Astrocyte (in vitro differentiated cells and primary cell): Measurements from ENCODE around the gene TEAD1.

Experiments
- EZH2 ChIP-seq: IDR thresholded peaks from 2 replicates; pipeline ENCODE4 v1.6.1; 2012; ENCODE audit warnings: mild to moderate bottlenecking, low read length, inconsistent platforms; ENCODE audit not compliant: insufficient read depth
- TF ChIP-seq, protein P1 (sequence below): IDR thresholded peaks from 2 replicates; pipeline ENCODE4 v1.5.1; 2011; ENCODE audit warnings: low read depth, mild to moderate bottlenecking, inconsistent platforms, low read length, moderate library complexity; ENCODE audit not compliant: insufficient read depth

DNA sequence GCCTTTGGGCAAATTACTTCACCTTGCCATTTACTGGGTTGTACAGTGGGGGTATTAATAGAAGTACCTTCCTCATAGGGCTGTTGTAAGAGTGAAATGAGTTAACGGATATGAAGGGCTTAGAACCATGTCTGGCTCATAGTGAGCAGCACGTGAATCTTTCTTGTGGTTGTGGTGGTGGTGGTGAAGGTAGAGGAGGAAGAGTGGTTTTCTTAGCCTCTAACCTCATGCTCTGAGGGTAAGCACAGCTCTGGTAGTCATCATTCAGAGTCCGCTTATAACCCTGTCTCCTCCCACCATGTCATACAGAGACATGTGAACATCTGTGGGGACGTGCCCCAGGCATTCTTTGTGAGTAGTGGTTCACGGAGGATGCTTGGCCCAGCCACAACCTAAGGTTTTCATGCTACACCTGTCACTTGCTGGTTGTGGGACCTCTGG, 43.6 kb downstream of the TEAD1 start:
- TF ChIP-seq, protein P1, sequence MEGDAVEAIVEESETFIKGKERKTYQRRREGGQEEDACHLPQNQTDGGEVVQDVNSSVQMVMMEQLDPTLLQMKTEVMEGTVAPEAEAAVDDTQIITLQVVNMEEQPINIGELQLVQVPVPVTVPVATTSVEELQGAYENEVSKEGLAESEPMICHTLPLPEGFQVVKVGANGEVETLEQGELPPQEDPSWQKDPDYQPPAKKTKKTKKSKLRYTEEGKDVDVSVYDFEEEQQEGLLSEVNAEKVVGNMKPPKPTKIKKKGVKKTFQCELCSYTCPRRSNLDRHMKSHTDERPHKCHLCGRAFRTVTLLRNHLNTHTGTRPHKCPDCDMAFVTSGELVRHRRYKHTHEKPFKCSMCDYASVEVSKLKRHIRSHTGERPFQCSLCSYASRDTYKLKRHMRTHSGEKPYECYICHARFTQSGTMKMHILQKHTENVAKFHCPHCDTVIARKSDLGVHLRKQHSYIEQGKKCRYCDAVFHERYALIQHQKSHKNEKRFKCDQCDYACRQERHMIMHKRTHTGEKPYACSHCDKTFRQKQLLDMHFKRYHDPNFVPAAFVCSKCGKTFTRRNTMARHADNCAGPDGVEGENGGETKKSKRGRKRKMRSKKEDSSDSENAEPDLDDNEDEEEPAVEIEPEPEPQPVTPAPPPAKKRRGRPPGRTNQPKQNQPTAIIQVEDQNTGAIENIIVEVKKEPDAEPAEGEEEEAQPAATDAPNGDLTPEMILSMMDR, result no peak
- TF ChIP-seq EZH2, result no peak
